CD4-positive, alpha-beta T cell treated with Interleukin-4 for 4 hours (primary cell): ENCODE data around the gene ADIG.

Source experiments
- DNase-seq: peaks from one replicate; pipeline ENCODE4 v3.0.0-alpha.2; 2020

The ADIG gene

GRCh38 chr20:38604873-38605303 lies 23.9 kb downstream of the ADIG start:
- DNase-seq, result no peak

- DNase-seq, result no peak
Measured at GRCh38 chr20:38607351-38607750, 26.4 kb downstream of the ADIG start.

GRCh38 chr20:38608188-38608587 lies 27.2 kb downstream of the ADIG start:
- no peak for DNase-seq

- no peak for DNase-seq
Measured at GRCh38 chr20:38609815-38610214, 28.8 kb downstream of the ADIG start.

GRCh38 chr20:38610521-38610920 lies 29.5 kb downstream of the ADIG start:
- DNase-seq, result no peak

GRCh38 chr20:38612751-38613515 lies 31.9 kb downstream of the ADIG start:
- DNase-seq, result no peak

- no peak for DNase-seq
Measured at GRCh38 chr20:38615283-38615682, 34.3 kb downstream of the ADIG start.

GRCh38 chr20:38616457-38616856 lies 35.5 kb downstream of the ADIG start:
- DNase-seq, result no peak

- no peak for DNase-seq
Measured at GRCh38 chr20:38617011-38617829, 36.2 kb downstream of the ADIG start.

GRCh38 chr20:38617830-38618196 lies 36.8 kb downstream of the ADIG start:
- DNase-seq, result no peak

- no peak for DNase-seq
Measured at GRCh38 chr20:38620441-38620840, 39.4 kb downstream of the ADIG start.

GRCh38 chr20:38623061-38623460 lies 42.1 kb downstream of the ADIG start:
- no peak for DNase-seq

GRCh38 chr20:38624084-38624483 lies 43.1 kb downstream of the ADIG start:
- no peak for DNase-seq

- DNase-seq, result no peak
Measured at GRCh38 chr20:38625896-38626295, 44.9 kb downstream of the ADIG start.

GRCh38 chr20:38626921-38627659 lies 46.1 kb downstream of the ADIG start:
- no peak for DNase-seq

GRCh38 chr20:38628580-38629470 lies 47.8 kb downstream of the ADIG start:
- no peak for DNase-seq

GRCh38 chr20:38629979-38630378 lies 49.0 kb downstream of the ADIG start:
- DNase-seq, result no peak

- no peak for DNase-seq
Measured at GRCh38 chr20:38630727-38631126, 49.7 kb downstream of the ADIG start.

GRCh38 chr20:38631155-38632022 lies 50.4 kb downstream of the ADIG start:
- DNase-seq, result no peak

GRCh38 chr20:38633577-38634093 lies 52.6 kb downstream of the ADIG start:
- peak; percentile 33 for DNase-seq

GRCh38 chr20:38635721-38636288 lies 54.8 kb downstream of the ADIG start:
- no peak for DNase-seq
